HepG2 (cell line): ENCODE results near the gene SPDYE4. TPM values are rescaled to one million over a fixed set of nuclear protein-coding genes. Genes with fewer than 3 reads are reported as not detected.

Experiments
- ATF4 ChIP-seq, 2 experiments: fragments of 450-650 bp in 1 of 2; sonication (generic) in 1 of 2; formaldehyde crosslinking; IDR thresholded peaks; 2 replicates each; pipeline versions ENCODE4 v1.5.0 to v1.8.0; 2020 to 2022; ENCODE audit warnings: mild to moderate bottlenecking in 1 of 2, missing genetic modification reagents in 1 of 2
- CBFB ChIP-seq: sonication (generic); formaldehyde crosslinking; IDR thresholded peaks from 2 replicates; pipeline ENCODE4 v1.4.0; 2020; ENCODE audit warnings: missing genetic modification reagents
- FOXJ3 ChIP-seq: sonication (generic); formaldehyde crosslinking; IDR thresholded peaks from 2 replicates; pipeline ENCODE4 v1.4.0; 2020; ENCODE audit warnings: missing genetic modification reagents, mild to moderate bottlenecking, borderline replicate concordance
- FOXM1 ChIP-seq: sonication (generic); formaldehyde crosslinking; IDR thresholded peaks from 2 replicates; pipeline ENCODE4 v1.5.0; 2020; ENCODE audit warnings: missing genetic modification reagents
- FOXP1 ChIP-seq, 2 experiments: fragments of 450-650 bp in 1 of 2; IDR thresholded peaks; 2 replicates each; pipeline ENCODE4 v1.6.1; 2017 to 2018; ENCODE audit warnings: antibody characterized with exemption in 1 of 2
- KDM1A ChIP-seq: IDR thresholded peaks from 2 replicates; pipeline ENCODE4 v1.6.1; 2016; ENCODE audit warnings: missing compliant biosample characterization
- KDM6A ChIP-seq: IDR thresholded peaks from 2 replicates; pipeline ENCODE4 v1.6.1; 2016; ENCODE audit warnings: low read depth
- MYNN ChIP-seq: sonication (generic); formaldehyde crosslinking; IDR thresholded peaks from 2 replicates; pipeline ENCODE4 v1.4.0; 2020; ENCODE audit warnings: mild to moderate bottlenecking, low read depth, missing genetic modification reagents
- RAD51 ChIP-seq: fragments of 450-650 bp; IDR thresholded peaks from 2 replicates; pipeline ENCODE4 v1.6.1; 2016; ENCODE audit warnings: borderline replicate concordance
- ZNF121 ChIP-seq: sonication (generic); formaldehyde crosslinking; IDR thresholded peaks from 2 replicates; pipeline ENCODE4 v1.5.0; 2020; ENCODE audit warnings: mild to moderate bottlenecking, missing genetic modification reagents
- ZNF136 ChIP-seq: sonication (generic); formaldehyde crosslinking; IDR thresholded peaks from 2 replicates; pipeline ENCODE4 v1.8.1; 2022; ENCODE audit warnings: low read depth, mild to moderate bottlenecking, moderate library complexity, missing genetic modification reagents
- ZNF30 ChIP-seq: sonication (generic); formaldehyde crosslinking; IDR thresholded peaks from 2 replicates; pipeline ENCODE4 v1.5.0; 2020; ENCODE audit warnings: mild to moderate bottlenecking, missing genetic modification reagents
- ZNF326 ChIP-seq: sonication (generic); formaldehyde crosslinking; IDR thresholded peaks from 2 replicates; pipeline ENCODE4 v1.4.0; 2020; ENCODE audit warnings: missing genetic modification reagents, borderline replicate concordance
- ZNF407 ChIP-seq: sonication (generic); formaldehyde crosslinking; IDR thresholded peaks from one replicate; pipeline ENCODE4 v1.5.1; 2020; ENCODE audit warnings: mild to moderate bottlenecking, missing genetic modification reagents; ENCODE audit errors: not compliant biosample characterization
- ZNF629 ChIP-seq: sonication (generic); formaldehyde crosslinking; conservative IDR thresholded peaks from 2 replicates; pipeline ENCODE4 v1.5.0; 2020; ENCODE audit warnings: missing genetic modification reagents
- polyA plus RNA-seq, 8 experiments: library from polyadenylated mRNA; depleted of rRNA in 3 of 8; stranded (reverse) in 7 of 8; unstranded in 1 of 8; fragments of >200 nt; fragmentation: Illumina TruSeq in 4 of 8; extraction: Trizol in 4 of 8; gene quantifications; 2 replicates each; pipeline versions ENCODE4 v1.2.1 to v1.2.3, GENCODE V29; 2011 to 2016; ENCODE audit warnings: low read depth in 4 of 8, missing spikeins in 1 of 8, mixed read lengths in 1 of 8; ENCODE audit not compliant: insufficient read depth in 1 of 8
- total RNA-seq, 5 experiments: library from RNA; depleted of rRNA; stranded (reverse); fragments of >200 nt; fragmentation: Illumina TruSeq; extraction: Trizol; gene quantifications; 2 replicates each; pipeline ENCODE4 v1.2.3, GENCODE V29; 2016; ENCODE audit warnings: low read depth in 1 of 5
- TF ChIP-seq, protein P1 (sequence below): sonication (generic); formaldehyde crosslinking; conservative IDR thresholded peaks from 2 replicates; pipeline ENCODE4 v1.4.0; 2020; ENCODE audit warnings: missing genetic modification reagents
- TF ChIP-seq, protein P2 (sequence below): sonication (generic); formaldehyde crosslinking; IDR thresholded peaks from 2 replicates; pipeline ENCODE4 v1.5.0; 2020; ENCODE audit warnings: mild to moderate bottlenecking, missing genetic modification reagents

The SPDYE4 gene
- total and polyA plus RNA-seq, 2 of the 13 experiments (the other 11 are each of a cell fraction or from before 2014, with no cell fraction given), result not detected

DNA sequence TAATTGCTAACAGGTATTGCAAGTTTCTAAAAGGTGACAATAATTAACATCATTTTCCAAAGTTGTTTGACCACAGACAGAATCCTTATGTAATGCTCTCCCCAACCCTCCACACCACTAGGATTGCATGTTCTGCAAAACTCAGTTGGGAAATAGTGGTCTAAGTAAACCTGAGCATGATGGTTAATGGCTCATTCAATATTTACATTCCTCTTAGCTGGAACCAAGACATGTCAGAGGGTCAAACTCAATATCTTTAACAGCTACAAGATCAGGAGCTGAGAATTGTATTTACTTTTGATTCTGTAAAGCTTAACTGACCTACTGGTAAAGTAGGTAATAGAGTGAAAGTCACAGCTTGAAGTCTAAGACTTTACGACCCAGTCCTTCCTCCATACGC is 30.7 kb upstream of the SPDYE4 start (continued):
- TF ChIP-seq ZNF326 (CRISPR knock-in tag) (no peak), ATF4 (CRISPR knock-in tag; IDR thresholded peaks at IDR 0.05) (peak in 1 of 2 experiments; percentile 77; a peak in 2 of 4 replicates), KDM6A (0 out of 2 replicates have a peak, but pooled peaks have one; percentile 23), FOXM1 (CRISPR knock-in tag) (no peak), CBFB (0 out of 2 replicates have a peak, but pooled peaks have one; percentile 28), KDM1A (CRISPR knock-in tag) (peak; percentile 22; the same call in 1 of the 2 replicates), ZNF629 (no peak), RAD51 (no peak), ZNF407 (CRISPR knock-in tag) (no peak), ZNF136 (CRISPR knock-in tag) (no peak), MYNN (no peak), FOXP1 (IDR thresholded peaks at IDR 0.05) (no peak), FOXP1 (CRISPR knock-in tag; IDR thresholded peaks at IDR 0.05) (peak; percentile 39; the same call in 1 of the 2 replicates), FOXJ3 (CRISPR knock-in tag) (0 out of 2 replicates have a peak, but pooled peaks have one; percentile 26), ZNF30 (CRISPR knock-in tag) (no peak), ZNF121 (CRISPR knock-in tag) (no peak)
- TF ChIP-seq, protein P1, sequence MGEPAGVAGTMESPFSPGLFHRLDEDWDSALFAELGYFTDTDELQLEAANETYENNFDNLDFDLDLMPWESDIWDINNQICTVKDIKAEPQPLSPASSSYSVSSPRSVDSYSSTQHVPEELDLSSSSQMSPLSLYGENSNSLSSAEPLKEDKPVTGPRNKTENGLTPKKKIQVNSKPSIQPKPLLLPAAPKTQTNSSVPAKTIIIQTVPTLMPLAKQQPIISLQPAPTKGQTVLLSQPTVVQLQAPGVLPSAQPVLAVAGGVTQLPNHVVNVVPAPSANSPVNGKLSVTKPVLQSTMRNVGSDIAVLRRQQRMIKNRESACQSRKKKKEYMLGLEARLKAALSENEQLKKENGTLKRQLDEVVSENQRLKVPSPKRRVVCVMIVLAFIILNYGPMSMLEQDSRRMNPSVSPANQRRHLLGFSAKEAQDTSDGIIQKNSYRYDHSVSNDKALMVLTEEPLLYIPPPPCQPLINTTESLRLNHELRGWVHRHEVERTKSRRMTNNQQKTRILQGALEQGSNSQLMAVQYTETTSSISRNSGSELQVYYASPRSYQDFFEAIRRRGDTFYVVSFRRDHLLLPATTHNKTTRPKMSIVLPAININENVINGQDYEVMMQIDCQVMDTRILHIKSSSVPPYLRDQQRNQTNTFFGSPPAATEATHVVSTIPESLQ (CRISPR knock-in tag), result no peak
- TF ChIP-seq, protein P2, sequence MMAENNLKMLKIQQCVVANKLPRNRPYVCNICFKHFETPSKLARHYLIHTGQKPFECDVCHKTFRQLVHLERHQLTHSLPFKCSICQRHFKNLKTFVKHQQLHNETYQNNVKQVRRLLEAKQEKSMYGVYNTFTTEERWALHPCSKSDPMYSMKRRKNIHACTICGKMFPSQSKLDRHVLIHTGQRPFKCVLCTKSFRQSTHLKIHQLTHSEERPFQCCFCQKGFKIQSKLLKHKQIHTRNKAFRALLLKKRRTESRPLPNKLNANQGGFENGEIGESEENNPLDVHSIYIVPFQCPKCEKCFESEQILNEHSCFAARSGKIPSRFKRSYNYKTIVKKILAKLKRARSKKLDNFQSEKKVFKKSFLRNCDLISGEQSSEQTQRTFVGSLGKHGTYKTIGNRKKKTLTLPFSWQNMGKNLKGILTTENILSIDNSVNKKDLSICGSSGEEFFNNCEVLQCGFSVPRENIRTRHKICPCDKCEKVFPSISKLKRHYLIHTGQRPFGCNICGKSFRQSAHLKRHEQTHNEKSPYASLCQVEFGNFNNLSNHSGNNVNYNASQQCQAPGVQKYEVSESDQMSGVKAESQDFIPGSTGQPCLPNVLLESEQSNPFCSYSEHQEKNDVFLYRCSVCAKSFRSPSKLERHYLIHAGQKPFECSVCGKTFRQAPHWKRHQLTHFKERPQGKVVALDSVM (CRISPR knock-in tag), result no peak
